Adrenal gland (tissue), 12 donors: ENCODE results near the gene NRP2. TPM values are rescaled to one million over a fixed set of nuclear protein-coding genes. Genes with fewer than 3 reads are reported as not detected.

Experiments
- DNase-seq, 7 donors: peaks; one replicate each; pipeline ENCODE4 v3.0.0-alpha.2; 2019 to 2020
- H3K27ac ChIP-seq, 5 donors: fragments of 200-600 bp; sonication (generic) in 4 of 5; 1 replicate in 3 of 5; 2 replicates in 2 of 5; pipeline versions ENCODE4 v1.5.1 to v1.8.0; 2016 to 2020; ENCODE audit warnings: mild to moderate bottlenecking in 1 of 5
- H3K27me3 ChIP-seq: fragments of 200-600 bp; 2 replicates; pipeline ENCODE4 v1.8.0; 2021
- H3K36me3 ChIP-seq, 2 donors: fragments of 200-600 bp; replicated peaks in 1 of 2; 1 replicate in 1 of 2; 2 replicates in 1 of 2; pipeline versions ENCODE4 v1.5.1 to v1.8.0; 2018 to 2022
- H3K4me1 ChIP-seq, 2 donors: fragments of 200-600 bp; replicated peaks in 1 of 2; 1 replicate in 1 of 2; 2 replicates in 1 of 2; pipeline versions ENCODE4 v1.5.1 to v1.8.0; 2018 to 2021
- H3K4me3 ChIP-seq, 4 donors: fragments of 200-600 bp; sonication (generic) in 3 of 4; one replicate each; pipeline ENCODE4 v1.5.1; 2016 to 2018
- H3K9me3 ChIP-seq, 3 donors: fragments of 200-600 bp; sonication (generic) in 1 of 3; replicated peaks in 1 of 3; 1 replicate in 2 of 3; 2 replicates in 1 of 3; pipeline versions ENCODE4 v1.5.1 to v1.8.0; 2016 to 2021
- CTCF ChIP-seq, 6 experiments: fragments of 450-650 bp in 4 of 6; fragments of 200-600 bp in 2 of 6; sonication (generic) in 1 of 6; IDR thresholded peaks; 1 replicate in 5 of 6; 2 replicates in 1 of 6; pipeline versions ENCODE4 v1.5.1 to v1.8.0; 2016 to 2021; ENCODE audit warnings: antibody characterized with exemption in 6 of 6, mild to moderate bottlenecking in 2 of 6, moderate library complexity in 1 of 6
- POLR2A ChIP-seq, 2 donors: fragments of 450-650 bp; IDR thresholded peaks; one replicate each; pipeline ENCODE4 v1.6.1; 2017; ENCODE audit warnings: antibody characterized with exemption in 2 of 2, mild to moderate bottlenecking in 2 of 2, moderate library complexity in 1 of 2
- WGBS, 4 donors: extraction: QIAGEN DNeasy Blood & Tissue Kit in 2 of 4; methylation state at CpG; one replicate each; pipeline versions ENCODE4 v1.1.5 to v1.1.7; 2013 to 2017; 5-methylcytosine and 5-hydroxymethylcytosine counted together
- intact Hi-C, 2 donors: fragments of 100-400 bp; cut with DNase I; formaldehyde crosslinking; loops; one replicate each; pipeline versions ENCODE4 v1.14.1 to v1.15.0; 2022 to 2023
- polyA plus RNA-seq, 3 donors: library from polyadenylated mRNA; stranded (reverse); fragments of 200-250 nt in 2 of 3; fragments of 350-450 nt in 1 of 3; fragmentation: Illumina TruSeq in 1 of 3; extraction: RNeasy Lipid Tissue Mini Kit (QIAGEN cat#74804) in 1 of 3; gene quantifications; one replicate each; pipeline ENCODE4 v1.2.3, GENCODE V29; 2013 to 2014
- total RNA-seq, 9 donors: library from RNA; depleted of rRNA in 4 of 9; stranded (reverse); fragments of >200 nt in 4 of 9; fragments of 120-200 nt in 1 of 9; fragmentation: NEBNext Ultra II Directional in 1 of 9; extraction: Animal tissue kit (Norgen Biotek cat#: 25700) in 1 of 9; gene quantifications; one replicate each; pipeline versions ENCODE4 v1.1.0 to v1.2.4, GENCODE V29; 2013 to 2023
- donor health status: healthy with polysubstance abuse.
- donor health status: Bipolar disorder and iron deficiency.
- donor health status: DM: yes; HTN: yes; CAD: no.
- donor health status: DM: no; HTN: no; CAD: no.
- donor health status: DM: no; HTN: no; CAD: no.
- donor health status: DM: yes; HTN: yes; CAD: no.

The NRP2 gene
- total and polyA plus RNA-seq, 12 donors: 27.6 to 205 (median 93.1) TPM

- H3K4me1 ChIP-seq: no peaks in the 10 kb centered on the region
- no peaks in the 10 kb centered on the region for H3K36me3 ChIP-seq
- no peaks in the 10 kb centered on the region for H3K27me3 ChIP-seq
- 65 to 74% (median 69%) methylated on average over 7 of the region's 7 CpGs for WGBS, 4 donors
- intact Hi-C loops: no loop called here
- no peak for DNase-seq
- H3K4me3 ChIP-seq: no peak overlapping the region
- peak overlapping the region in 1 of 5 donors; percentile 34 for H3K27ac ChIP-seq
- no peak for TF ChIP-seq CTCF (IDR thresholded peaks at IDR 0.05)
- no peak for TF ChIP-seq POLR2A (IDR thresholded peaks at IDR 0.05)
- no peaks in the 10 kb centered on the region for H3K9me3 ChIP-seq
These were observed 45.6 kb upstream of the NRP2 start for GRCh38 chr2:205636549-205637319.

GRCh38 chr2:205637320-205637602 lies 45.0 kb upstream of the NRP2 start:
- intact Hi-C loops: no loop called here
- TF ChIP-seq POLR2A (IDR thresholded peaks at IDR 0.05): no peak
- no peak for TF ChIP-seq CTCF (IDR thresholded peaks at IDR 0.05)
- no peak for DNase-seq

GRCh38 chr2:205637779-205638503 lies 44.4 kb upstream of the NRP2 start:
- no peak for DNase-seq
- intact Hi-C loops: no loop called here
- H3K36me3 ChIP-seq: no peaks in the 10 kb centered on the region
- no peaks in the 10 kb centered on the region for H3K4me1 ChIP-seq
- H3K27ac ChIP-seq: no peak overlapping the region
- H3K9me3 ChIP-seq: no peaks in the 10 kb centered on the region
- H3K4me3 ChIP-seq: no peak overlapping the region
- TF ChIP-seq POLR2A (IDR thresholded peaks at IDR 0.05): no peak
- whole genome bisulfite sequencing, 4 donors: 64 to 80% (median 72%) methylated on average over 6 of the region's 6 CpGs
- H3K27me3 ChIP-seq: no peaks in the 10 kb centered on the region

More at GRCh38 chr2:205637320-205637602, 45.0 kb upstream of the NRP2 start:
- Histone ChIP-seq H3K4me1 (no peaks in the 10 kb centered on the region), H3K27ac (no peak overlapping the region), H3K9me3 (no peaks in the 10 kb centered on the region), H3K27me3 (no peaks in the 10 kb centered on the region), H3K4me3 (no peak overlapping the region), H3K36me3 (no peaks in the 10 kb centered on the region)

- Histone ChIP-seq H3K27me3 (no peaks in the 10 kb centered on the region), H3K4me3 (no peak overlapping the region), H3K4me1 (no peaks in the 10 kb centered on the region), H3K9me3 (no peaks in the 10 kb centered on the region), H3K36me3 (no peaks in the 10 kb centered on the region), H3K27ac (no peak overlapping the region)
- intact Hi-C loops: no loop called here
- no peak for TF ChIP-seq CTCF (IDR thresholded peaks at IDR 0.05)
- no peak for TF ChIP-seq POLR2A (IDR thresholded peaks at IDR 0.05)
- WGBS, 4 donors: 51 to 61% (median 53%) methylated on average over 4 of the region's 4 CpGs
- DNase-seq: no peak
These were observed 41.6 kb upstream of the NRP2 start for GRCh38 chr2:205640716-205641115.
